ENCODE results near the gene FRMPD4. TPM values are rescaled to one million over a fixed set of nuclear protein-coding genes. Genes with fewer than 3 reads are reported as not detected.

FRMPD4 gene
- total RNA-seq, 1 donor from 2014 or later: not detected

DNA sequence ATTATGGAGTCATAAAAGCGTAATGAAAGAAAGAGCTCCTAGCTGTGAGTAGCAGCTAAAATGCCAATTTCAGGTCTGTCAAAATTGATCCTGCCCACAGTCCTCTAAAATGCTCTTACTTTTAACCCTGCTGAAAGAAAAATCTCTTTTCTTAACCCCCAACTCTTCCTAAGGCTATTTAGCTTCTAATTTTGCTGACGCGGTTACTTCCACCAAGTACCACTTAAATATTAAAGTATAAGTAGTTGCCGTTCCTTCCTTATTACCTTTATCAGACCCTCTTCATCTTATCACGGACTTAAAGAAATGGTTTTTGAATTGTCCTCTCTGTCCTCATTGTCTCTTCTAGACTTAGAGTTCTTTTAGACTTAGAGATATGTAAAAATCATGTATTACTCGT lies 272.2 kb downstream of the FRMPD4 start:
- intact Hi-C loops (cut with micrococcal nuclease): no loop called here
- peaks cover 2% of the 10 kb centered on the region for H3K27me3 Mint-ChIP-seq
- no peaks in the 10 kb centered on the region for H3K36me3 Mint-ChIP-seq (ENCODE audit: low read depth)
- TF ChIP-seq CTCF (IDR thresholded peaks at IDR 0.05): no peak
- CTCF ChIA-PET: no interaction called here
- no peak overlapping the region for H3K4me3 Mint-ChIP-seq
- ATAC-seq (ENCODE audit: low read depth) (no peak), DNase-seq (no peak)
- POLR2A ChIA-PET: no interaction called here
- no peaks in the 10 kb centered on the region for H3K4me1 Mint-ChIP-seq
- H3K27ac Mint-ChIP-seq: no peak overlapping the region
- H3K9me3 Mint-ChIP-seq: no peaks in the 10 kb centered on the region

GRCh38 chrX:12411831-12412230 lies 273.6 kb downstream of the FRMPD4 start:
- Mint-ChIP-seq H3K27me3 (peaks cover 2% of the 10 kb centered on the region), H3K4me3 (no peak overlapping the region), H3K27ac (no peak overlapping the region), H3K36me3 (ENCODE audit: low read depth) (no peaks in the 10 kb centered on the region), H3K4me1 (no peaks in the 10 kb centered on the region), H3K9me3 (no peaks in the 10 kb centered on the region)
- intact Hi-C loops (cut with micrococcal nuclease): no loop called here
- ChIA-PET POLR2A (no interaction called here), CTCF (no interaction called here)
- TF ChIP-seq CTCF (IDR thresholded peaks at IDR 0.05): no peak
- ATAC-seq (ENCODE audit: low read depth) (no peak), DNase-seq (no peak)

GRCh38 chrX:12412561-12412960 lies 274.3 kb downstream of the FRMPD4 start:
- H3K4me1 Mint-ChIP-seq: no peaks in the 10 kb centered on the region
- no peak overlapping the region for H3K4me3 Mint-ChIP-seq
- H3K36me3 Mint-ChIP-seq (ENCODE audit: low read depth): no peaks in the 10 kb centered on the region
- no peaks in the 10 kb centered on the region for H3K27me3 Mint-ChIP-seq
- no peaks in the 10 kb centered on the region for H3K9me3 Mint-ChIP-seq
- CTCF ChIA-PET: no interaction called here
- TF ChIP-seq CTCF (IDR thresholded peaks at IDR 0.05): no peak
- ATAC-seq (ENCODE audit: low read depth) (no peak), DNase-seq (no peak)
- intact Hi-C loops (cut with micrococcal nuclease): no loop called here
- H3K27ac Mint-ChIP-seq: no peak overlapping the region
- POLR2A ChIA-PET: no interaction called here

GRCh38 chrX:12419591-12419990 lies 281.3 kb downstream of the FRMPD4 start:
- no peaks in the 10 kb centered on the region for H3K36me3 Mint-ChIP-seq (ENCODE audit: low read depth)
- no peak for TF ChIP-seq CTCF (IDR thresholded peaks at IDR 0.05)
- intact Hi-C loops (cut with micrococcal nuclease): no loop called here
- no peaks in the 10 kb centered on the region for H3K4me1 Mint-ChIP-seq
- CTCF ChIA-PET: no interaction called here
- no peak overlapping the region for H3K27ac Mint-ChIP-seq
- H3K9me3 Mint-ChIP-seq: no peaks in the 10 kb centered on the region
- POLR2A ChIA-PET: no interaction called here
- H3K4me3 Mint-ChIP-seq: no peak overlapping the region
- ATAC-seq (ENCODE audit: low read depth) (no peak), DNase-seq (no peak)
- no peaks in the 10 kb centered on the region for H3K27me3 Mint-ChIP-seq

GRCh38 chrX:12421918-12422317 lies 283.6 kb downstream of the FRMPD4 start:
- ChIA-PET CTCF (no interaction called here), POLR2A (no interaction called here)
- ATAC-seq (ENCODE audit: low read depth): no peak
- intact Hi-C loops (cut with micrococcal nuclease): no loop called here
- no peak for DNase-seq
- H3K36me3 Mint-ChIP-seq (ENCODE audit: low read depth): no peaks in the 10 kb centered on the region
- no peak overlapping the region for H3K27ac Mint-ChIP-seq
- no peaks in the 10 kb centered on the region for H3K9me3 Mint-ChIP-seq
- no peak overlapping the region for H3K4me3 Mint-ChIP-seq
- no peaks in the 10 kb centered on the region for H3K4me1 Mint-ChIP-seq
- no peaks in the 10 kb centered on the region for H3K27me3 Mint-ChIP-seq
- TF ChIP-seq CTCF (IDR thresholded peaks at IDR 0.05): no peak

Data from activated B cell treated with CpG ODN at 0.5 μM for 24 hours (primary cell).